ENCODE measurements around the gene PHGDH. TPM values are rescaled to one million over a fixed set of nuclear protein-coding genes. Genes with fewer than 3 reads are reported as not detected.

The PHGDH gene
- total RNA-seq, 1 experiment from 2014 or later, result 499 TPM

DNA sequence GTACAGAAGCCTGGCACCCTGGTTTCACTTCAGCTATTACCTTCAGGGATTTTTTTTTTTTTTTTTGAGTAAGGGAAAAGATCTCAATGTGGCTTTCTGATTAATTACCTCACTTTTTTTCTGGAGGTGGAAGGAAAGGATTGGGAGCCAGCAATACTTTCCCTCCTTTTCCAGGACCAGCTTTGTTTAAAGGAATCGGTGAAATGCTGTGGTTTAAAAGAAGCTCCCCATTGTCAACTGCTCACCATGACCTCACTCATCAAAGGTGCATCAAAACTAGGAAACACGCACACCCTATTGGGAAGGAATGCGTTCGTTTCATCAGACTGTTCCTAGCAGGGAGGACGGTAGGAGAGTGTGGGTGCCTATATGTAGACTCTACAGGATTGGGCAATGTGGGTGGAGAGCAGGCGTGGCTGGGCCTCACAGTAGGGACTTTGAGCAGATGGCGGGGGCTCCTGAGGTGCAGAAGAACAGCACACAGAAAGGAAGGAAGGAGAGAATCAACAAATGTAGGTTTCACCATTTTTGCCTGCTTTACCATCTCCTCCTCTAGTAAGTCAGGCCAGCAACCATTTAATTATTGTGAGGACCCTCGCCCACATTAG, 13.0 kb downstream of the PHGDH start:
- peaks cover 100% of the 10 kb centered on the region for H3K36me3 ChIP-seq (ENCODE audit: insufficient read depth, low read length, poor library complexity, severe bottlenecking)
- peaks cover 4% of the 10 kb centered on the region for H3K4me1 ChIP-seq (ENCODE audit: insufficient read depth, low read length, poor library complexity, severe bottlenecking)
- intact Hi-C loops (cut with micrococcal nuclease; ENCODE audit: unreplicated experiment), result no loop called here
- DNase-seq (ENCODE audit: low spot score), result no peak
- TF ChIP-seq, protein P1, sequence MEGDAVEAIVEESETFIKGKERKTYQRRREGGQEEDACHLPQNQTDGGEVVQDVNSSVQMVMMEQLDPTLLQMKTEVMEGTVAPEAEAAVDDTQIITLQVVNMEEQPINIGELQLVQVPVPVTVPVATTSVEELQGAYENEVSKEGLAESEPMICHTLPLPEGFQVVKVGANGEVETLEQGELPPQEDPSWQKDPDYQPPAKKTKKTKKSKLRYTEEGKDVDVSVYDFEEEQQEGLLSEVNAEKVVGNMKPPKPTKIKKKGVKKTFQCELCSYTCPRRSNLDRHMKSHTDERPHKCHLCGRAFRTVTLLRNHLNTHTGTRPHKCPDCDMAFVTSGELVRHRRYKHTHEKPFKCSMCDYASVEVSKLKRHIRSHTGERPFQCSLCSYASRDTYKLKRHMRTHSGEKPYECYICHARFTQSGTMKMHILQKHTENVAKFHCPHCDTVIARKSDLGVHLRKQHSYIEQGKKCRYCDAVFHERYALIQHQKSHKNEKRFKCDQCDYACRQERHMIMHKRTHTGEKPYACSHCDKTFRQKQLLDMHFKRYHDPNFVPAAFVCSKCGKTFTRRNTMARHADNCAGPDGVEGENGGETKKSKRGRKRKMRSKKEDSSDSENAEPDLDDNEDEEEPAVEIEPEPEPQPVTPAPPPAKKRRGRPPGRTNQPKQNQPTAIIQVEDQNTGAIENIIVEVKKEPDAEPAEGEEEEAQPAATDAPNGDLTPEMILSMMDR (conservative IDR thresholded peaks at IDR 0.05; ENCODE audit: low read depth, low read length), result no peak
- TF ChIP-seq EZH2 (IDR thresholded peaks at IDR 0.05; ENCODE audit: borderline replicate concordance, low read depth, low read length, poor library complexity, severe bottlenecking), result no peak
- ChIA-PET CTCF (no interaction called here), POLR2A (ENCODE audit: low non-redundant PET) (interaction anchor here (0.7 kb wide), 1 partner anchor 20 kb away, joined by 18 read pairs; no protein-coding TSS in a partner anchor)
- H3K27me3 ChIP-seq (replicated peaks; ENCODE audit: insufficient read depth, low read depth, low read length, poor library complexity), result no peaks in the 10 kb centered on the region
- no peaks in the 10 kb centered on the region for H3K9me3 ChIP-seq (ENCODE audit: low read depth, low read length, poor library complexity, severe bottlenecking)
- no peak overlapping the region for H3K4me3 ChIP-seq (ENCODE audit: low read depth, low read length, poor library complexity, severe bottlenecking)
- no peak overlapping the region for H3K27ac ChIP-seq (ENCODE audit: low read depth, low read length, poor library complexity, severe bottlenecking)
- BruUV-seq (replicated peaks), result no TSS peak

DNA sequence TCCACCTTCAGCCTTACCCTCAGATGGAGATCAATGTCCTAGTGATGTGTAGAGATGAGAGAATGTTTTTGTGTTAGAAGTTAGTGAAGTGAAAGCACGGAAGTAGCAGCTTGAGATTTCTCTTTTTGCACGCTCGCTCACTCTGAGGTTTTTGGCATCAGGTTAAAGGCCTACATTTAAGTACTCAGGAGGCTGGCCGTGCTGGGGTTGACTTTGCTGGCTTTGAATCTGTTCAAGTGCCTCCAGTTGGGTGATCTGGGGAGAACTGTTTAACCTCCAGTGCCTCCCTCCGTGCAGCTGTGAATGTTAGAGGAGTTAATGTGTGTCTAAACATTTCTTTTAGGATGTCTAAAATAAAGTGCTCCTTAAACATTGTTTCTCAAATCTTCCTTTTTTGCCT, 13.9 kb downstream of the PHGDH start:
- Histone ChIP-seq H3K27me3 (replicated peaks; ENCODE audit: insufficient read depth, low read depth, low read length, poor library complexity) (no peaks in the 10 kb centered on the region), H3K4me1 (ENCODE audit: insufficient read depth, low read length, poor library complexity, severe bottlenecking) (no peaks in the 10 kb centered on the region), H3K4me3 (ENCODE audit: low read depth, low read length, poor library complexity, severe bottlenecking) (no peak overlapping the region), H3K9me3 (ENCODE audit: low read depth, low read length, poor library complexity, severe bottlenecking) (no peaks in the 10 kb centered on the region), H3K27ac (ENCODE audit: low read depth, low read length, poor library complexity, severe bottlenecking) (no peak overlapping the region), H3K36me3 (ENCODE audit: insufficient read depth, low read length, poor library complexity, severe bottlenecking) (peaks cover 100% of the 10 kb centered on the region)
- DNase-seq (ENCODE audit: low spot score), result no peak
- intact Hi-C loops (cut with micrococcal nuclease; ENCODE audit: unreplicated experiment), result no loop called here
- CTCF ChIA-PET, result no interaction called here
- BruUV-seq (replicated peaks), result no TSS peak
- POLR2A ChIA-PET (ENCODE audit: low non-redundant PET), result no interaction called here
- no peak for TF ChIP-seq EZH2 (IDR thresholded peaks at IDR 0.05; ENCODE audit: borderline replicate concordance, low read depth, low read length, poor library complexity, severe bottlenecking)
- TF ChIP-seq, protein P1 (conservative IDR thresholded peaks at IDR 0.05; ENCODE audit: low read depth, low read length), result no peak

- ChIA-PET CTCF (no interaction called here), POLR2A (ENCODE audit: low non-redundant PET) (no interaction called here)
- BruUV-seq (replicated peaks), result no TSS peak
- no peak for TF ChIP-seq EZH2 (IDR thresholded peaks at IDR 0.05; ENCODE audit: borderline replicate concordance, low read depth, low read length, poor library complexity, severe bottlenecking)
- TF ChIP-seq, protein P1 (conservative IDR thresholded peaks at IDR 0.05; ENCODE audit: low read depth, low read length), result no peak
- no peaks in the 10 kb centered on the region for H3K27me3 ChIP-seq (replicated peaks; ENCODE audit: insufficient read depth, low read depth, low read length, poor library complexity)
- intact Hi-C loops (cut with micrococcal nuclease; ENCODE audit: unreplicated experiment), result no loop called here
- DNase-seq (ENCODE audit: low spot score), result no peak
- peaks cover 100% of the 10 kb centered on the region for H3K36me3 ChIP-seq (ENCODE audit: insufficient read depth, low read length, poor library complexity, severe bottlenecking)
- no peaks in the 10 kb centered on the region for H3K4me1 ChIP-seq (ENCODE audit: insufficient read depth, low read length, poor library complexity, severe bottlenecking)
- H3K4me3 ChIP-seq (ENCODE audit: low read depth, low read length, poor library complexity, severe bottlenecking), result no peak overlapping the region
- no peaks in the 10 kb centered on the region for H3K9me3 ChIP-seq (ENCODE audit: low read depth, low read length, poor library complexity, severe bottlenecking)
- H3K27ac ChIP-seq (ENCODE audit: low read depth, low read length, poor library complexity, severe bottlenecking), result no peak overlapping the region
These were observed 16.3 kb downstream of the PHGDH start for GRCh38 chr1:119727991-119728390.

All from A673 (cell line).